Fibroblast of the conjunctiva (primary cell): ENCODE data around the gene PXMP4.

Experiments
- DNase-seq: peaks from one replicate; pipeline ENCODE4 v3.0.0-alpha.2; 2010; ENCODE audit warnings: low read depth

Gene PXMP4

DNA sequence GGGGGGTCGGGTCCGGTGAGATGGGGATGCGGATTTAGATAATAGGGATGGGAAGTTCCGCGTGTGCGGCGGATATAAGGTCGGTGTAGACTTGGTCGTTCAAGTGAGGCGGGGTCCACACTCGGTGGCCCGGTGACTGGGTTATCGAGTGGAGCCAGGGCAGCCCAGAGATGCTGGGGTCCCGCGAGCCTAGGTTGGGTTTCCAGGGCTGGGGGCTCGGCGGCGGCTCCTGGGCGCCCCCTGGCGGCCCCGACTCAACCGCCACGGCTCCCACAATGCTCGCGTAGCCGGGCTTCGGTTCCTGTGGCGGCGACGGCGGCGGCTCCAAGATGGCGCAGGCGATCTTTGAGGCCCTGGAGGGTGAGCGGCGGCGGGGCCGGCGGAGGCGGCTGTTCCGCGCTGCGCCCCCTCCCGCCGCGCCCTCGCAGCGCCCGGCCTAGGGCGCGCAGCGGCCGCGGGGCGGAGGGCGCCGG lies 11.6 kb upstream of the PXMP4 start, which contains the start of gene ZNF341:
ZNF341 (plus strand) TSS at position 304 of the 473 bp plus-strand sequence; CDS start at position 330, 26 bp downstream.
- no peak for DNase-seq

DNA sequence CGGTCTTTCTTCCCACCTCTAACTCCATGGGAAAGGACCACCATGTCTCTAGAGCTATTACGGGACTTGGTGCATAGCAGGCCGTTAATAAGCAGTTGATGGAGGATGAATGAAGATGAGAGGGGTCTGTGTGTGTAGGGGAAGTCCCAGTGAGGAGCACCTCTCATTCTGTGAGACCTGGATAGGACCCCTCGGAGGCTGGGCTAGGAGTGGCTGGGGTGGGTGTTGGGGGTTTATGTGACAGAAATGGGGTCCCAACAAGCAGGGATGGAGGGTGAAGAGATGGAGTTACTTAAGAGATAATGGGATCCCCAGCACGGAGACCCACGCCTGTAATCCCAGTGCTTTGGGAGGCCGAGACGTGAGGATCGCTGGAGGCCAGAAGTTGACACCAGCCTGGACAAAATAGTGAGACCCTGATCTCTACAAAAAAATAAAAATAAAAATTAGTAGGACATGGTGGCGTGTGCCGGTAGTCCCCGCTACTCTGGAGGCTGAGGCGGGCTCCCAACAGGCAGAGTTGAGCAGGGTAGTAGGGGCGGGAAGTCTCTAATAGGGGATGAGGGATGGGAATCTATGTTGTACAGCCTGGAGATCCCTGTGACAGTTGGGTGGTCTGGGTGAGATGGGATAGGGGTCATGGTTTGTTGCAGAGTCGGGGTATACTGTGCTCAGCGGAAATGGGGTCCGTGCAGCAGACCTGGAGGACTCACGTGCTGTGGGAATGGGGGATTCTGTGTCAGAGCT lies 11.0 kb upstream of the PXMP4 start:
- DNase-seq: no peak

- no peak for DNase-seq
These were observed 9.0 kb upstream of the PXMP4 start for GRCh38 chr20:33729101-33729500.

DNA sequence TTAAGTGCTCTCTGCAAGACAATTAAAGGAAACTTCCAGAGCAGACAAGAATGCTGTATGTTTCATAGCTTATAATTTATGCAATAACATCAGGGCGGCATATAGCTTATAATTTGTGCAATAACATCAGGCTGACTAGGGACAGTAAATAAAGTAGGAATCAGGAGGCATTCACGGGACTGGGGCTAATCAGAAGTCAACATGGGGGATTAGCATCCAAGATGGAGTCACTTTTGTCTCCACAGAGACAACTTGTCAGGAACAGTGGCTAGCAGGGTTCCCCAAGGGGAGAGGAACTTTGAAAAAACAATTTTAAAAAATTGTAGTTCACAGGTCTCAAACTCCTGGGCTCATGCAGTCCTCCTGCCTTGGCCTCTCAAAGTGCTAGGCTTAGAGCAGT lies 8.4 kb upstream of the PXMP4 start:
- no peak for DNase-seq

DNA sequence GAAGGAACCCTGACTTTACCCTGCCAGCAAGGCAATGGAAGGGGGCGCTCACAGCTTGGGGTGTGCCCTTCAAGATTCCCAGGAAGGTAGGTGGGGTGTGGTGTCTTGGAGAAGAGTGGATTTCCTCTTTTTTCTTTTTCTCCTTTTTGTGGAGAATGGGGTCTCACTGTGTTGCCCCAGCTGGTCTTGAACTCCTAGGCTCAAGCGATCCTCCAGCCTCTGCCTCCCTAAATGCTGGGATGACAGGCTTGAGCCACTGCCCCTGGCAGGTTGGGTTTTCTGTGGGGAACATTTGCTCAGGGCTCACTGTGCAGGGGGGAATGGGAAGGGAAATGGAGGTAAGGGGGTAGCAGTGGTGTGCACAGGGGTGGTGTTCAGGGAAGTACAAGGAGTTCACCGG lies 7.7 kb upstream of the PXMP4 start:
- DNase-seq: no peak

GRCh38 chr20:33727115-33727479 lies 7.0 kb upstream of the PXMP4 start:
- no peak for DNase-seq

DNA sequence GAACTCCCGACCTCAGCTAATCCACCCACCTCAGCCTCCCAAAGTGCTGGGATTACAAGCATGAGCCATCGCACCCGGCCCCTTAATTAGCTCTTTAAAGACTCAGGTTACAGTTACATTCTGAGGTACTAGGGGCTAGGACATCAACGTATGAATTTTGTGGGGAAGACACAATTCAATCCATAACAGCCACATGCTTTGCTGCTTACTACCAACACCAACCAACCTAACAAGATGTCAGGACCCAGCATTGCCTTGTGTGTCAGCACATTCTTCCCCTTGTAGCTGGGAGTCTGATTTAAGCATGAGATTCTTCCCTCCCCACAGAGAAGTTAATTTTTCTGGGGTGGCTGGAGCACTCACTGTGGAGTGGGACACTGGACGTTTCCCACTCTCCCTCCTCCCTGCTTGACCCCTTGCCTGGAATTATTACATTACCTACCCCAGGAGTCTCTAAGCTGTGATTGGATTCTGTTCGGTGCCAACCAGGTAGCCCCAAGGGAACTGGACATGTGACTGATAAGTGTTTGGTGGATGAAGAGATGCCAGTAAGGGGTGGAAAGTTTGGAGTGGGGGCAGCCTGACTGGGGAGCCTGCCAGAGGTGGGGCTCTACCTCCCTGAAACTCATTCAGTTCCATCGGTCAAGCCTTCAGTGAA lies 5.6 kb upstream of the PXMP4 start:
- DNase-seq: no peak

DNA sequence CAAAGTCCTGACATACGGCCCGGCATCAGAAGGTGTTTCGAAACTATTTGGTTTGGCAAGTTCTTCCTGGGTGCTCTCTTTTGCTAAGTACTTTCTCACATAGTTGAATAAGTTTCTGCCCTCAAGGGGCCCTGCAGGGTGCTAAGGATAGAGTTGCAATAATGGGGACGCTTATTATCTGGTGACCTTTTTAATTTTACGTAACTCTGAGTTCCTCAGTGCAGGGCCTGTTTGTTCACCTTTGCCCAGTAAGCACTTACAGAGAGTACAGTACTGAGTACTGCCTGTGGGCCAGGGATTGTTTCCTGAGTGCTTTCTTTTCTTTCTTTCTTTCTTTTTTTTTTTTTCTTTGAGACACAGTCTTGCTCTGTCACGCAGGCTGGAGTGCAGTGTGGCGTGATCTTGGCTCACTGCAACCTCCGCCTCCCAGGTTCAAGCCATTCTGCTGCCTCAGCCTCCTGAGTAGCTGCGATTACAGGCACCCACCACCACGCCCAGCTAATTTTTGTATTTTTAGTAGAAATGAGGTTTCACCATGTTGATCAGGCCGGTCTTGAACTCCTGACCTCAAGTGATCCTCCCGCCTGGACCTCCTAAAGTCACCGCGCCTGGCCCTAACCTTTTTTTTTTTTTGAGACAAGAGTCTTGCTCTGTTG lies 4.5 kb upstream of the PXMP4 start:
- DNase-seq: no peak

- no peak for DNase-seq
These were observed 1.5 kb upstream of the PXMP4 start for GRCh38 chr20:33721391-33722140.

DNA sequence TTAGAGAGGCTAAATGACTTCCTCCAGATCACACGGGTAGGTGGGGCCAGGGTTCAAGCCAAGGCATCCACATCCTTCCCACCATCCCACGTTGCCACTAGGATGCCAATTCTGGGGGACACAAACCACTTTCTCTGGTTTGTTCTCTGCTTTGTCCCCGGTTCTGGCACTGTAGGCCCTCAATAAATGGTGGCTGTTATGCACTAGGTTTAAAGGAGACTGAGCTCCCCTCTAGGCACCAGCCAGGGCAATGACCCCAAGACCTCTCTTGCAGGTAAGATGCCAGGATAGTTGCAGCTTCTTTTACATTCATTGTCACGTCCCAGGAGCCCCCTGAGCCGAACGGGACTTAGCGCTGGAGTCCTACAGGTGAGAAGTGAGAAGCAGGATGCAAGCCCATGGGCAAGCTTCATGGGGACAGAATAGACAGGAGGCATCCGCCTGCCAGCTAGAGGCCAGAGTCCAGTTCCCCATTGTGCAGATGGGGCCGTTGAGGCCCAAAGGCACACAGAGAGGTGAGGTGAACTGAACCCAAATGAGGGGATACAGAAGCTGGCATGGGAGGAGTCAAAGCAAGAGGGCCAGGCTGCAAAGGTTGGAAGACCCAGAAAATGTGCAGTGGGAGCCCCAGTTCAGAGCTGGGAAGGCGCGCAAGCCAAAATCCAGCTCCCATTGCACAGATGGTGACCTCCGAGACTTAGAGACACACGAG lies 677 bp downstream of the PXMP4 start:
- DNase-seq: no peak

GRCh38 chr20:33716498-33716897 lies 3.6 kb downstream of the PXMP4 start:
- DNase-seq: no peak

DNA sequence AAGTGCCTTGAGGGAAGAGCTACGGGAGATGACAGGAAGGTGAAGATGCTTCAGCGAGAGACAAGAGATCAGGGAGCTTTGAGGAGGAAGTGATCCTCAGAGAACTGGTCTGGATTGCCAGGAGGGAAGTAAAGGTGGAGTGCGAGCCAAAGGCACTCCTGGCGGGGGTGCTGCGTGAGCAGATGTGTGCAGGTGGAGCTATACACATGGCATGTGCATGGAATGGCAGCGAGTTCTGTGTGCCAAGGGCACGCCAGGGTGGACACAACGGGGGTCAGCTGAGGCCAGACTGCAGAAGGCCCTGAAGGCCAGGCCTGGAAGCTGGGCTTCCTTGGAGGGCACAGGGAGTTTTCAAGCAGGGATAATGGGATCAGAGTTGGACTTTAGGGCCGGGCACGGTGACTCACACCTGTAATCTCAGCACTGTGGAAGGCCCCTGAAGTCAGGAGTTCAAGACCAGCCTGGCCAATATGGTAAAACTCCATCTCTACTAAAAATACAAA lies 6.2 kb downstream of the PXMP4 start:
- DNase-seq: no peak

DNA sequence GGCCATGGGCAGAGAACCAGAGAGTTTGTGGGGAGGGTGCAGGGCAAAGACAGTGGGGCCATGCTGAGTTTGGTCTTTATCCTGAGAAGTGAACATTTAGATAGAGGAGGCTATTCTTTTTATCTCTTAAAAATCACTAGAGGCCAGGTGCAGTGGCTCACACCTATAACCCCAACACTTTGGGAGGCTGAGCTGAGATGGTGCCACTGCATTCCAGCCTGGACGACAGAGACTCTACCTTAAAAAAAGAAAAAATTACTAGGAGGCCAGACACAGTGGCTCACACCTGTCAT lies 8.7 kb downstream of the PXMP4 start:
- DNase-seq: no peak

- DNase-seq: no peak
These were observed 9.2 kb downstream of the PXMP4 start for GRCh38 chr20:33710681-33711445.

- DNase-seq: no peak
These were observed 10.1 kb downstream of the PXMP4 start for GRCh38 chr20:33709905-33710541.

DNA sequence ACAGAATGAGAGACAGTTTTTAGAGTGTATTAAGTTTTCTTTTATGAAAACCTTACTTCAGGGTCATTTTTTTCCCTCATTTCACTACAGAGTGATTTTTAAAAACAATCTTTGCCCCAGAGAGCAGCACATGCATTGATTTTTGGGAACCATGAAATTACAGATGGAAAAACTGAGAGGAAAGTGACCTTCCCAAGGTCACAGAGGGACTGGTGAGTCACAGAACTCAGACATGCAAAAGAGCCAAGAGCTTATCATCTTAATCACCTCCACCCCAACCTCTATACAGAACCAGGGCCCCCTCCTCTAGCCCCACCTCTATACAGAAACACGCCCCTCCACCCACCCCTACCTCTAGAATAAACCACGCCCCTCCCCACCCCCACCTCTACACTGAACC lies 10.7 kb downstream of the PXMP4 start:
- no peak for DNase-seq

DNA sequence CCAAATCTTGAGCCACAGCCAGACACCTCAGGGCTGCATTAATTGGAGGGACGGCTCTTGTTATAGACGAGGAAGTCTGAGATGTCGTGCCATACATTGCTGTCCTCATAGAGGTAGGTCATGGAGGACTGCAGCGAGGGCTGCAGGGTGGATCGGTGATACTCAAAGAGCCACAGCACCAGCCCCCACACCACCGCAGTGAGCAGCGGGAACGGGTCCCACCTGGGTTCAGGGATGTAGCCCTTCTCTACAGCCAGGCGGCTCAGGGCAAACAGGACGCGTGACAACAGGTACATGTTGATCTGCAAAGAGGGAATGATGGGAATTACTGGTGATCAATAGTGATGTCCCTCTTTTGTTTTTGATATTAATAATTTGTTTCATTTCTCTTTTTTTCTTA lies 12.4 kb downstream of the PXMP4 start:
- DNase-seq: no peak

DNA sequence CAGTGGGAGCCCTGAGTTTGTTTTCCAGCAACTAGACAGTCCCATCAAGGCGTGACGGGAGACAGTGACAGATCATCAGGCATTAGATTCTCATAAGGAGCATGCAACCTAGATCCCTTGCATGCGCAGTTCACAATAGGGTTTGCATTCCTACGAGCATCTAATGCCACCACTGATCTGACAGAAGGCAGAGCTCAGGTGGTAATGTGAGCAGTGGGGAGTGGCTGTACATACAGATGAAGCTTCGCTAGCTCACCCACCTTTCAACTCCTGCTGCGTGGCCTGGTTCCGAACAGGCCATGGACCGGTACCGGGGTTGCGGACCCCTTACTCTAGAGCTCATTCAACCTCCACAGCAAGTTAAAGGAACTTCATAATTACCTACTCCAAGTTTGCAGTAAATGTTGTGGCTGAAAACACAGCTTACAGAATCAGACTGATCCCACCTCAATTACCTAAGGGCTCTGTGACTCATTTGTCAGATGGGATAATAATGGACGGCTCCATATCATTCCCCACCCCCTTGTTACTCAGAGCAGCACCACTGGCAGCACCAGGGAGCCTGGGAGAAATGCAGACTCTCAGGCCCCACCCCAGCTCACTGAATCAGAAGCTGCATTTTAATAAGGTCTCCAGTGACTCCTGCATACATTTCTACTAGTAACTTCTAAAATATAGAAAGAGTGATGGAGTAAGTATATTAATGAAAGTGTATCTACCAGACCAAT lies 15.7 kb downstream of the PXMP4 start:
- DNase-seq: no peak

DNA sequence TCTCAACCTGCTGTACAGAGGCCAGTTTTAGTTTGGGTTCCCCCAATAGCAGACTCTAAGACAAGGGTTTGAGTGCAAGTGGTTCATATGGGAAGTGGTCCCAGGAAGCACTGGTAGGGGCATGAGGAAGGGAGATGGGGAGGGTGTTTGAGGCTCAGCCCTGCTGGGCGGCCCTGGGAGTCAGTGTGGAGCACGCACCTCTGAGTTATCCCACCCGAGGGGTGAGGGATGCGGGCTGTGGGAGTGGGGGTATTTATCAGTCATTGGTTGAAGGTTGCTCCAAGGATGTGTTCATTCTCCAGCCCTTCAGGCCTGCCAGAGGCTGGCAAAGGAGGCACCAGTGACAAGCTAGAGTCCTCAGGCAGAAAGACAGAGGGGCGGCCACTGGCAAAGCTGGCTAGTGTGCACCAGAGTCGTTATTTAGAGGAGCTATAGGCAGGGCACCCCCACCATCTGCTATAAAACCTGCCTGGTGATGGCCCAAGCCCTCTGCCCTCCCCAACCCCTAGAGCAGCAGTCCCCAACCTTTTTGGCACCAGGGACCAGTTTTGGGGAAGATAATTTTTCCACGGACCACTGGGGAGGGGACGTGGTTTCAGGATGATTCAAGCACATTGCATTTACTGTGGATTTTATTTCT lies 16.5 kb downstream of the PXMP4 start:
- no peak for DNase-seq
